T-helper 2 cell treated with Interferon-gamma antibody and Interleukin-4, amounts not matched to agents 5 μg/mL and 100 μg/mL, for 36 hours (primary cell): ENCODE results near the gene DYRK3.
A peak's percentile ranks its signal among the peaks of the same experiment; 100 is the strongest.

ENCODE experiments used
- DNase-seq: peaks from one replicate; pipeline ENCODE4 v3.0.0; 2021; ENCODE audit warnings: low spot score
- H3K27ac Mint-ChIP-seq: one replicate; pipeline ENCODE4 v1.8.0; 2021; ENCODE audit warnings: mild to moderate bottlenecking, mixed read lengths
- H3K27me3 Mint-ChIP-seq: one replicate; pipeline ENCODE4 v1.8.0; 2021; ENCODE audit warnings: low read depth, mixed read lengths
- H3K36me3 Mint-ChIP-seq: one replicate; pipeline ENCODE4 v1.8.0; 2021; ENCODE audit warnings: low read depth, mixed read lengths
- H3K4me1 Mint-ChIP-seq: one replicate; pipeline ENCODE4 v1.8.0; 2021; ENCODE audit warnings: low read depth, mixed read lengths
- H3K4me3 Mint-ChIP-seq: one replicate; pipeline ENCODE4 v1.8.0; 2022; ENCODE audit warnings: mild to moderate bottlenecking, moderate library complexity, mixed read lengths
- H3K9me3 Mint-ChIP-seq: one replicate; pipeline ENCODE4 v1.8.0; 2021; ENCODE audit warnings: mixed read lengths

The DYRK3 gene

DNA sequence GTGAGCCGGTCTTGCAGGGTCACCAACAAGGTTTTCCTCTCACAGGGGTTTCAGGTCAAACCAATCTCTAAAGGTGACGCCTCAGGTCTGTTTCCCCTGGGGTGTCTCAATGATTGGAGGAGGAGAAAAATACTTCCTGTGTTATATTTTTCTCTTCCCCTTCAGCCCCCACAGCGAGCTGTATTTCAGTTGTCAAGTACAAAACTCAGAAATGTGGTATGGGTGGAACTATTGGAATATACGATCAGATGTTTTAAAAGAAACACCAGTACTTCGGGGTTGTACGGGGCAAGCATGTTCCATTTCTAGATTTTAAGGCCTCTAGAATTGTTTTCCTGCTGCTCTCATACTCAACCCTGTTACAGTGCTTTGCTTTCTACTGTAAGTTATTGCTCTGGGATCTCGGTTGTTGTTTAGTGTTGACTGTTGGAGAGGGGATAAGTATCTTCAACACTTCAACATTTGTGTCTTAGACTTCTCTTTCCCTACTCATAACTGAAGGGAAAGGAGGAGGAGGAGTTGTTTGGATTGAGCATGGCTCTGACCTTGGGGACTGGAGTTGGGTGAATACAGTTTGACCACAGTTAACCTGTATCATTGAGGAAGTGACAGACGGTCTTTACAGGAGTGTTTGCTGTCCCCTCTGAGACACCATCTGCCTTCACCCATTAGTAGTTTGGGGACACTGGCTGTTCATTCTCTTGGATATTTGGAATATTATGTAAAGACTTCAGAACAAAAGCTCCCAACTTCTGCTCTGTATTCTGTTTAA is 51.3 kb downstream of the DYRK3 start:
- no peak for DNase-seq
- Mint-ChIP-seq H3K27me3 (peaks cover 6% of the 10 kb centered on the region), H3K4me3 (peak overlapping the region; percentile 99), H3K36me3 (peaks cover 5% of the 10 kb centered on the region), H3K4me1 (peaks cover 31% of the 10 kb centered on the region), H3K9me3 (no peaks in the 10 kb centered on the region), H3K27ac (peak overlapping the region; percentile 98)

DNA sequence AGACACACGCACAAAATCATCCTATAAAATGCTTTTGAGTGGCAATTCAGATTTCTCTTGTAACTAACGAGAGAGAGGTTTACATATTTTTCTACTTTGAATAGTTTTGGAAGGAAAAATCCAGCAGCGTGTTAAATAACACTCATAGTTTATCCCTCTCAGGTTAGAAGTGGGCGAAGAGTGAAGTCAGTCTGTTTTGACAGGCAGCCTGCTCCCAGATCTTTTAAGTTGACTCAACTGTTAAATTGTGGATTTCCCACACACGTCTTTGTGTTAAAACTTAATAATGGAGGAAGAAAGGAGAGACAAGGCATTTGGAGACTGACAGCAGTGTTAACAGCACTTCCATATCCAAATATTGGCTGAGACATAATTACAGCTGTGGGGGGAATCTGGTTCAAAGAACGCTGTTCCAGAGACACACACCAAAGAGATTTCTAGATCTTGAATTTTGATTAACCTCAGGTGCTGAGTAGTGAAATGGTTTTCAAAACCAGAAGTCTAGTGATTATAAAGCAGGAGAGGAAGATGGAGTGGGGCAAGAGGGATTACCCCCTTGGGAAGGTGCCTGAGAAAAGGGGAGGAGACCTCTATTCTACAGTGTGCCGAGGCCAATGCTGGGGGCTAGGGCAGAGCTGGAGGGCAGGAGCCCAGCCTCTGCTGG is 52.0 kb downstream of the DYRK3 start:
- no peaks in the 10 kb centered on the region for H3K9me3 Mint-ChIP-seq

DNA sequence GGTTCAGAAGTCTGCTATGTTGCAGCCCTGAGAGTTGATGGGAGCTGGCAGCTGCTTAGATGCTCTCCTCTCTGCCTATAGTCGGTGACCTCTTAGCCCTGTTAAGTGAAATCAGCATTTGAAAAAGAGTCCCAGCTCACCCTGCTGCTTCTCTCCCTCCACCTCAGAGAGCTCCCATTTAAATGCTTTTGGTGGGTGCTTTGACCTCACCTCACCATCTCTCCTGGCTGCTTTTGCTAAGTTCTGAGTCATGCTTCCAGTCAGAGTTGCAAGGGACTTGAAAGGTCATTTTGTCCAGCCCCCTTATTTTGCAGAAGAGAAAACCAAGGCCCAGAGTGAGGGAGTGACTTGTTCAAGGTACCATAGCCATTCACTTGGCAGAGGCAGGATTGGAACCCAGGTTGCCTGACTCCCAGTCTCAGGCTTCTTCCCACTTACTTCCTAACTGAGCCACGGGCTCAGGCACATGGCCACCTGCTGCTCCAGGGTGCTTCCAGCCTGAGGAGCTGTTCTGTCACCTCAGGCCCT is 52.6 kb downstream of the DYRK3 start:
- Mint-ChIP-seq H3K27me3 (peaks cover 6% of the 10 kb centered on the region), H3K4me1 (peaks cover 40% of the 10 kb centered on the region), H3K9me3 (no peaks in the 10 kb centered on the region), H3K27ac (no peak overlapping the region), H3K36me3 (peaks cover 5% of the 10 kb centered on the region), H3K4me3 (no peak overlapping the region)
- DNase-seq, result no peak

More for the DNA sequence above, 52.0 kb downstream of the DYRK3 start:
- Mint-ChIP-seq H3K4me1 (peaks cover 36% of the 10 kb centered on the region), H3K4me3 (peak overlapping the region; percentile 99), H3K27ac (peak overlapping the region; percentile 98), H3K27me3 (peaks cover 6% of the 10 kb centered on the region), H3K36me3 (peaks cover 5% of the 10 kb centered on the region)
- DNase-seq, result no peak

DNA sequence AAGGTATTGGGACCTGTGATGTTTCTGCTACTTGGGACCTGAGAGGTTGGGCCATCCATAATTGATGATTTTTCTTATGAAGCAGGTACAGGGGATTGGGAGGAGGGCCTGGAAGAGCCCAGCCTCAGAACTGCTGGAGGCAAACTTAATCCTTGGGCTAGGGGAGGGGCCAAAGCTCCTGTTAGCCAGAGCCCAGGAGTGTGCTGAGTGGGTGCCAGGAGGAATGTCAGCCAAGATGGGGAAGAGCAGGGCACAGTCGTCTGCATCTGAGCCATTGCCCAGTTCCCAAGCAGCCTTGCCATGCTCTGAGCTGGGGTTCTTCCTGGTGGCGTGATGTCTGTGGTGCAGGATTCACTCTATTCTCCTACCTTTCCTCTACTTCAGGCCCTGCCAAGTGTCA is 55.2 kb downstream of the DYRK3 start:
- no peak for DNase-seq
- Mint-ChIP-seq H3K4me3 (no peak overlapping the region), H3K4me1 (peaks cover 40% of the 10 kb centered on the region), H3K27ac (no peak overlapping the region), H3K9me3 (no peaks in the 10 kb centered on the region), H3K36me3 (peaks cover 9% of the 10 kb centered on the region), H3K27me3 (no peaks in the 10 kb centered on the region)

DNA sequence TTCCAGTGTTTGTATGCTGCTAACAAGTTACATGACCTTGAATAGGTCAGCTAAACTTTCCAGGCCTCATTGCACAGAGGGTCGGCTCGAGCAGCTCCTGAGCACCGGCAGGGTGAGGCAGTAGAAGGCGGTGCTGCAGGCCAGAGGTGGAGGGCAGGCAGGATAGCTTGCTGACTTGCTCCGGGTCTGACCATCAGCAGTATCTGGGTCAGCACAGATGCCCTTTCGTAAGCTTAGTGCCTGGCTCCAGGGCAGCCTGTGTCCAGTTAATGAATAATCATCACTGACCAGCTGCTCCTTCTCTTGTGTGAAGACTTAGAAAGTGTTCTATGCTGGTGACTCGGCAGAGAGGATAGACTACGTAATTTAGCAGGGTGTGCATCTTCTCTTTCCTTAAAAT is 56.3 kb downstream of the DYRK3 start:
- Mint-ChIP-seq H3K4me1 (peaks cover 36% of the 10 kb centered on the region), H3K27me3 (no peaks in the 10 kb centered on the region), H3K9me3 (no peaks in the 10 kb centered on the region), H3K36me3 (peaks cover 10% of the 10 kb centered on the region), H3K27ac (no peak overlapping the region), H3K4me3 (no peak overlapping the region)
- no peak for DNase-seq

DNA sequence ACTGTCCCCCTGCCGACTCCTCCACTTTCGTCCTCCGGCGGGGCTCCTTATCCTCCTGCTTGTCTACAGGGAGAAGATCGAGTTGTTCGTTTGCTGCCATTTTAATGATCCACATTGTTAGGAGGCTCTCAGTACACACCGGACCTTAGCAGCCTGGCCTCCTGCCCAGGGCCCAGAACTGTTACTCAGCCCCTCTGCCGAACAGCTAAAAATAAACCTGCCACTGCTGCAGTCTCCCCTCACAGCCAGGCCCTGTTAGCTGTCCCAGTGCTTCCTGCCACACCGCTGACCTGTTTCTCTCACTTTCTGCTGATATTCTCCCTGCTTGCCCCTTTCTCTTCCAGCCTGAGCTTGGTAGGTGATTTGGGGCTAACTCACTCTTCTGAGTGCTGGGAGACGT is 57.7 kb downstream of the DYRK3 start:
- DNase-seq, result no peak
- Mint-ChIP-seq H3K9me3 (no peaks in the 10 kb centered on the region), H3K27ac (no peak overlapping the region), H3K4me1 (peaks cover 26% of the 10 kb centered on the region), H3K36me3 (peaks cover 17% of the 10 kb centered on the region), H3K4me3 (no peak overlapping the region), H3K27me3 (no peaks in the 10 kb centered on the region)

DNA sequence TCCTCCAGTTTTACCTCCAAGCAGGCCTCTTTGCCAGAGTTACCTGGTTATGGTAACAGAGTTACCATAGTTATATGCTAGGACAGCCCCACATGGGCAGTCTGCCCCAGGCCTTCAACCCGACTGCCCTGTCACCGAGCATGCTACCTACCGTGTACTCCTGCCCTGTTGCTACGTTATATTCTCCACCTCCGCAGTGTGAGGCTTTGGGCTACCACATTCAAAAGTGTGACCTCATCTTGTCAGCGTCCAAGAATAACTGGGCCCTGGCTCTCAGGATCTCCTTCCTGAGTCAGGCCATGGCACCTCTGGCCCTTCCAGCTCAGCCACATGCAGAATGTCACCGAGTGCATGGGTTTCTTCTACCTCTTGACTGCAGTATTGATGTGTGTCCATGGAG is 58.3 kb downstream of the DYRK3 start:
- no peak for DNase-seq
- Mint-ChIP-seq H3K4me1 (peaks cover 24% of the 10 kb centered on the region), H3K36me3 (peaks cover 19% of the 10 kb centered on the region), H3K27ac (no peak overlapping the region), H3K4me3 (no peak overlapping the region), H3K27me3 (no peaks in the 10 kb centered on the region), H3K9me3 (no peaks in the 10 kb centered on the region)

DNA sequence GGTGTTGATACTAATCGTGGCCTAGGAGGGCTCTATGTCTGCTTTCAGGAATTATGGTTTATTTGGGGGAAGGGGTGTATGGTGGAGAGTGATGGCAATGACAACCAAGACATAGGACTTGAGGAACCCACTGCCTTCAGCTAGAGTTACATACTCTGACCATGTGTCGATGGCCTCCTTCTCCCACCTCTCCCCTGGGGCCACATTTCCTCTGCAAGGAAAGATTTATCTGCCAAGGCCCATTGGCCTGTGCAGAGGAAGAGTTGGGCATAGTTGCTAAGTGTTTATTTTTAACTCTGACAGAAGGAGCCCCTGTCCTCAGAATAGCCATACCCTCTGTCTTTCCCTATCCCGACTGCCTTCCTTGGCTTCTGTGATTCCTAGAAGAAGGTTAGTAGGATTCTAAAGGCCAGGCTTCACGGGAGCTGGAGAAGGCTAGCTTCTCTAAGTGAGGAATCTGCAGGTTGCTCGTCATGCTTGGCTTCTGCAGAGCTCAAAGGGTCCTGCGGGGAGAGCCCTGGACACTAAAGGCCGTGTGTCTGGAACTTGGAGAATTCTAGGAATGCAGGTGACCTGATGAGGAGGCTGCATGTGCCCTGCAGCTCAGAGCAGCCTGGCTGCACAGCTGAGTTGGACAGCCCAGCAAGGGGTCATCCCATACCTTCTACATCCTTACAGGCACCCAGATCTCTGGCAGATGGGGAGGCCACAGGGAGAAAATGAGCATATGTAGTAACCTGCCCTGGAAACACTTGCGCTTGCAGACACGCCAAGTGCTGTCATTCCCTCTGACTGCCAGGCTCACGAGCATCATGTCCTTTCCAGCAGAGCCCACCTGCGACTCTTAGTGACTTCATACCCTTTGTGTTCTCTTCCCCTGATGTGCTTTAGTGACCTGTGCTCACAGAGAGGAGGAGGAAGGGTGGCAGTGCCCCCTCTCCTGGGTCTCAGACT is 59.1 kb downstream of the DYRK3 start:
- Mint-ChIP-seq H3K4me3 (no peak overlapping the region), H3K9me3 (no peaks in the 10 kb centered on the region), H3K27ac (no peak overlapping the region), H3K27me3 (no peaks in the 10 kb centered on the region), H3K4me1 (peaks cover 30% of the 10 kb centered on the region), H3K36me3 (peaks cover 17% of the 10 kb centered on the region)
- DNase-seq, result no peak

DNA sequence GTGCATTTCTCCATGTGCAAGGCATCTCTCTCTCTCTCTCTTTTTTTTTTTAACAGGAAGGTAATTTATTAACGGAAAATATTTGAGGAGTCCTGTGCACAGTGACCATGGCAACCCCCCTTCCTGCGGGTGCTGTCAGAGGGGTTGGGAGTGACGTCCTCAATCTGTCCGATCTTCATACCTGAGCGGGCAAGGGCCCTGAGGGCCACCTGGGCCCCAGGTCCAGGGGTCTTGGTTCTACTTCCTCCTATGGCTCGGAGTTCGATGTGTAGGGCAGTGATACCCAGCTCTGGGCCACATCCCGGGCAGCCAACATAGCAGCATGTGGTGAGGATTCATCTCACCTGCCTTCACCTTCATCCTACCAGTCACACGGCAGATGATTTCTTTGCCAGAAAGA is 60.4 kb downstream of the DYRK3 start:
- Mint-ChIP-seq H3K4me3 (no peak overlapping the region), H3K27me3 (no peaks in the 10 kb centered on the region), H3K27ac (no peak overlapping the region), H3K4me1 (peaks cover 35% of the 10 kb centered on the region), H3K9me3 (no peaks in the 10 kb centered on the region), H3K36me3 (peaks cover 17% of the 10 kb centered on the region)
- DNase-seq, result no peak

DNA sequence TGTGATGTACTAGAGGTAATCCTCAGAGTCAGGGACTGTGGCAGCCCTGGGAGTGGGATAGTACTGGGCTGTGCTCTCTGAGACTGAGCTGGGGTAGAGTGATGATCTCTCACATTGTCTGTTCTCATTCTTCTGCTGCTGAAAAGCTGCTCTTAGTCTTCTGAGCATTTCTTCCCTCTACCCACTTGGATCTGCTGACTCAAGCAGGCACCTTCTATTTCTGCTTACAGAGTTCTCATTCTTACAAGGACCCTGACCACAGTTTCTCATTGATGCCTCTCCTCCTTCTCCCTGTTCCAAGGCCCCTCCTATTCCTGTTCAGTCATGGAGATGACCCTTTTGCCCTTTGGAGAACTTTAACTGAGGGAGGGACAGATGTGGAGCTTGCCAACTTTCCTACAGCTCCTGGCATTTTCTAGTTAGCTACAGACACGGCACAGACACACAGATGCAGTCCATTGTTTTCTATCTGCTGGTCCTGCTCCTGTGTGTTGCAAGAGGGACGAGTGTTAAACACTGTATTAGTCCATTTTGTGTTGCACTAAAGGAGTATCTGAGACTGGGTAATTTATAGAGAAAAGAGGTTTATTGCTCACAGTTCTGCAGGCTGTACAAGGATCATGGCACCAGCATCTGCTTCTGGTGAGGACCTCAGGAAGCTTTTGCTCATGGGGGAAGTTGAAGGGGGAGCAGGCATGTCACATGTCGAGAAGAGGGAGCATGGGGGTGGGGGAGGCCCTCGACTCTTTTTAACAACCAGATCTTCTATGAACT is 61.7 kb downstream of the DYRK3 start:
- Mint-ChIP-seq H3K4me3 (no peak overlapping the region), H3K27ac (no peak overlapping the region), H3K4me1 (peaks cover 38% of the 10 kb centered on the region), H3K36me3 (peaks cover 17% of the 10 kb centered on the region), H3K9me3 (no peaks in the 10 kb centered on the region), H3K27me3 (no peaks in the 10 kb centered on the region)
- DNase-seq, result no peak

DNA sequence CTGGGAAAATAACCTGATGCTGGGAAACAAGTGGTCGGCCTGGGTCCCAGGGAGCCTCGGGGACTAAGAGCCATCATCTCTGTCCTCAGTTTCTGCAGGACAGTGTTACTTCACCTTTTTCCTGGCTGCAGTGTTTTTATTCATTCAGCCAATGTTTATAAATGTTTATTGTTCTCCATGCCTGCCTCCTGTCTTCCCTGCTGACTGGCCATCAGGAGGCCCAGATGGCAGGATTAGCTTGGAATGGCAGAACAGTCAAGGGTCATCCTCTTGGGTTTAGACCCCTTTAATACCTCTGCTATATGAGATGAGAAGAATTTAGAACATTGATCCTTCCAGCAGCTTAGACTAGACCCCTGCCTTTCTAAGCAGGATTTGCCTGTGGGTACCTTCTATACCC is 62.7 kb downstream of the DYRK3 start:
- no peaks in the 10 kb centered on the region for H3K27me3 Mint-ChIP-seq
- no peak for DNase-seq
- H3K4me3 Mint-ChIP-seq, result no peak overlapping the region
- no peaks in the 10 kb centered on the region for H3K9me3 Mint-ChIP-seq
- no peak overlapping the region for H3K27ac Mint-ChIP-seq
- H3K4me1 Mint-ChIP-seq, result peaks cover 40% of the 10 kb centered on the region
- peaks cover 20% of the 10 kb centered on the region for H3K36me3 Mint-ChIP-seq
